Neural progenitor cell (in vitro differentiated cells): Measurements from ENCODE around the gene RIN2.

Source experiments
- EZH2 ChIP-seq: fragments of 200-600 bp; sonication (generic); IDR thresholded peaks from 2 replicates; pipeline ENCODE4 v1.6.1; 2017; ENCODE audit warnings: antibody characterized with exemption, mild to moderate bottlenecking, moderate library complexity
- TF ChIP-seq, protein P1 (sequence below): fragments of 200-600 bp; sonication (generic); IDR thresholded peaks from 2 replicates; pipeline ENCODE4 v1.5.1; 2017; ENCODE audit warnings: antibody characterized with exemption, mild to moderate bottlenecking

- TF ChIP-seq, protein P1, sequence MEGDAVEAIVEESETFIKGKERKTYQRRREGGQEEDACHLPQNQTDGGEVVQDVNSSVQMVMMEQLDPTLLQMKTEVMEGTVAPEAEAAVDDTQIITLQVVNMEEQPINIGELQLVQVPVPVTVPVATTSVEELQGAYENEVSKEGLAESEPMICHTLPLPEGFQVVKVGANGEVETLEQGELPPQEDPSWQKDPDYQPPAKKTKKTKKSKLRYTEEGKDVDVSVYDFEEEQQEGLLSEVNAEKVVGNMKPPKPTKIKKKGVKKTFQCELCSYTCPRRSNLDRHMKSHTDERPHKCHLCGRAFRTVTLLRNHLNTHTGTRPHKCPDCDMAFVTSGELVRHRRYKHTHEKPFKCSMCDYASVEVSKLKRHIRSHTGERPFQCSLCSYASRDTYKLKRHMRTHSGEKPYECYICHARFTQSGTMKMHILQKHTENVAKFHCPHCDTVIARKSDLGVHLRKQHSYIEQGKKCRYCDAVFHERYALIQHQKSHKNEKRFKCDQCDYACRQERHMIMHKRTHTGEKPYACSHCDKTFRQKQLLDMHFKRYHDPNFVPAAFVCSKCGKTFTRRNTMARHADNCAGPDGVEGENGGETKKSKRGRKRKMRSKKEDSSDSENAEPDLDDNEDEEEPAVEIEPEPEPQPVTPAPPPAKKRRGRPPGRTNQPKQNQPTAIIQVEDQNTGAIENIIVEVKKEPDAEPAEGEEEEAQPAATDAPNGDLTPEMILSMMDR = no peak
- no peak for TF ChIP-seq EZH2
These were observed 658 bp downstream of the RIN2 start for GRCh38 chr20:19758501-19759331.
